Esophagus muscularis mucosa (tissue), 4 donors: ENCODE results near the gene FHDC1. TPM values are rescaled to one million over a fixed set of nuclear protein-coding genes. Genes with fewer than 3 reads are reported as not detected.

Source experiments
- DNase-seq: peaks from one replicate; pipeline ENCODE4 v3.0.0-alpha.2; 2017; ENCODE audit errors: extremely low spot score
- H3K27ac ChIP-seq, 4 donors: fragments of 200-600 bp; sonication (generic); replicated peaks in 1 of 4; 1 replicate in 3 of 4; 2 replicates in 1 of 4; pipeline ENCODE4 v1.5.1; 2016 to 2019; ENCODE audit warnings: mild to moderate bottlenecking in 1 of 4
- H3K27me3 ChIP-seq, 4 donors: fragments of 200-600 bp; sonication (generic); one replicate each; pipeline versions ENCODE4 v1.5.1 to v1.6.0; 2016 to 2019
- H3K36me3 ChIP-seq, 4 donors: fragments of 200-600 bp; sonication (generic); one replicate each; pipeline ENCODE4 v1.5.1; 2016 to 2019
- H3K4me1 ChIP-seq, 4 donors: fragments of 200-600 bp; sonication (generic); one replicate each; pipeline ENCODE4 v1.5.1; 2016 to 2019
- H3K4me3 ChIP-seq, 4 donors: fragments of 200-600 bp; sonication (generic); 1 replicate in 2 of 4; 2 replicates in 2 of 4; pipeline ENCODE4 v1.5.1; 2016 to 2019; ENCODE audit warnings: mild to moderate bottlenecking in 4 of 4, moderate library complexity in 1 of 4
- H3K9me3 ChIP-seq, 4 donors: fragments of 200-600 bp; sonication (generic); 1 replicate in 3 of 4; 2 replicates in 1 of 4; pipeline ENCODE4 v1.5.1; 2016 to 2019
- EP300 ChIP-seq: sonication (generic); formaldehyde crosslinking; IDR thresholded peaks from one replicate; pipeline ENCODE4 v1.6.1; 2017; ENCODE audit warnings: antibody characterized with exemption
- POLR2A ChIP-seq: fragments of 450-650 bp; IDR thresholded peaks from one replicate; pipeline ENCODE4 v1.6.1; 2017; ENCODE audit warnings: antibody characterized with exemption, moderate library complexity, mild to moderate bottlenecking, low read depth
- POLR2AphosphoS5 ChIP-seq, 2 donors: sonication (generic); formaldehyde crosslinking; IDR thresholded peaks; one replicate each; pipeline ENCODE4 v1.6.1; 2017; ENCODE audit warnings: antibody characterized with exemption in 2 of 2
- WGBS: methylation state at CpG from one replicate; pipeline ENCODE4 v1.1.5; 2018; 5-methylcytosine and 5-hydroxymethylcytosine counted together
- intact Hi-C: fragments of 100-400 bp; cut with DNase I; formaldehyde crosslinking; loops from one replicate; pipeline ENCODE4 v1.15.1; 2023
- total RNA-seq, 4 donors: library from RNA; depleted of rRNA; stranded (reverse); fragments of >200 nt; gene quantifications; one replicate each; pipeline versions ENCODE4 v1.1.0 to v1.2.1, GENCODE V29; 2016
- TF ChIP-seq, protein P1 (sequence below), 3 experiments: fragments of 200-600 bp in 2 of 3; fragments of 450-650 bp in 1 of 3; sonication (generic) in 2 of 3; IDR thresholded peaks; one replicate each; pipeline ENCODE4 v1.5.1; 2017 to 2019; ENCODE audit warnings: antibody characterized with exemption in 3 of 3, mild to moderate bottlenecking in 2 of 3, moderate library complexity in 1 of 3

The FHDC1 gene
- total RNA-seq, 4 donors from 2014 or later = 0.83 to 2.1 (median 1.6) TPM

DNA sequence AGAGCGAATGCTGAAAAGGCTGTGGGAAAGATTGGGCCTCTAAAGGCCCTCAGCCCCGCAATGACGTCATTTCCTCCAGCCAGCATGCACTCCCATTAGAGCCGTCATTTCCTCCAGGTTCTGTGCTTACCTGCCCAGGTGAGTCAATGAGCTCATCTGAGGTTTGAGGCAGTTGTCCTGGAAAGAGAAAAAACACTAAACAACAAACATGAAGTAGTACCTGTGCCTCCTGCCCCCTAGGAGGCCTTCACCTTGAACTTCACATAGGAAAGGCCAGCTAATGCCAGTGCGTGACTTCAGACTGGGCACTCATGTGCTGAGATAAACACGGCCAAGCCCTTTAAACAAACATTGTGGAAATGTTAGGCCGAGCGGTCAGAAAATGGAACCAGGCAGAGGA lies 55.9 kb downstream of the FHDC1 start:
- no peaks in the 10 kb centered on the region for H3K9me3 ChIP-seq
- no peak overlapping the region for H3K4me3 ChIP-seq
- peaks cover 0 to 7% (median 0%) of the 10 kb centered on the region in 4 donors for H3K4me1 ChIP-seq
- no peaks in the 10 kb centered on the region for H3K36me3 ChIP-seq
- 92% methylated on average over 8 of the region's 8 CpGs for WGBS
- no peaks in the 10 kb centered on the region for H3K27me3 ChIP-seq
- intact Hi-C loops = no loop called here
- no peak overlapping the region for H3K27ac ChIP-seq
- TF ChIP-seq, protein P1, sequence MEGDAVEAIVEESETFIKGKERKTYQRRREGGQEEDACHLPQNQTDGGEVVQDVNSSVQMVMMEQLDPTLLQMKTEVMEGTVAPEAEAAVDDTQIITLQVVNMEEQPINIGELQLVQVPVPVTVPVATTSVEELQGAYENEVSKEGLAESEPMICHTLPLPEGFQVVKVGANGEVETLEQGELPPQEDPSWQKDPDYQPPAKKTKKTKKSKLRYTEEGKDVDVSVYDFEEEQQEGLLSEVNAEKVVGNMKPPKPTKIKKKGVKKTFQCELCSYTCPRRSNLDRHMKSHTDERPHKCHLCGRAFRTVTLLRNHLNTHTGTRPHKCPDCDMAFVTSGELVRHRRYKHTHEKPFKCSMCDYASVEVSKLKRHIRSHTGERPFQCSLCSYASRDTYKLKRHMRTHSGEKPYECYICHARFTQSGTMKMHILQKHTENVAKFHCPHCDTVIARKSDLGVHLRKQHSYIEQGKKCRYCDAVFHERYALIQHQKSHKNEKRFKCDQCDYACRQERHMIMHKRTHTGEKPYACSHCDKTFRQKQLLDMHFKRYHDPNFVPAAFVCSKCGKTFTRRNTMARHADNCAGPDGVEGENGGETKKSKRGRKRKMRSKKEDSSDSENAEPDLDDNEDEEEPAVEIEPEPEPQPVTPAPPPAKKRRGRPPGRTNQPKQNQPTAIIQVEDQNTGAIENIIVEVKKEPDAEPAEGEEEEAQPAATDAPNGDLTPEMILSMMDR (IDR thresholded peaks at IDR 0.05) = no peak
- TF ChIP-seq POLR2AphosphoS5 (IDR thresholded peaks at IDR 0.05) (no peak), EP300 (no peak), POLR2A (no peak)
- DNase-seq = no peak

DNA sequence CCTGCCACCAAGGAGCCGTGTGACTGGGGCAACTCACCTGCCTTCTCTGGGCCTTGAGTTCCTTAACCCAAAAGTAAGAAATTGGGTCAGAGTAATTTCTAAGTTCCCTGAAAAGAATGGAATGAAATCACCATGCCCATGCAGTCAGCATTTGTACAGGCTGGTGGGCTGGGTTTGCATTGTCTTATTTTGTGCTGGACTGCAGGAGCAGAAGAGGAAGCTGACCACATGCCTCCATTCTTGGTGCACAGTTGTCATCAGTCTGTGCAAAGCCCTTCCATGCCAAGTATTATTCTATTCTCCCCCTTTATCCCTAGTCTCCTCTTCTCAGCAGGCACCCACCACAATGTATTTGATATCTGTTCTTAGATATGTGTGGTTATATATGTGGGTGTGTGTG lies 56.3 kb downstream of the FHDC1 start:
- no peaks in the 10 kb centered on the region for H3K36me3 ChIP-seq
- H3K9me3 ChIP-seq = no peaks in the 10 kb centered on the region
- H3K27ac ChIP-seq = no peak overlapping the region
- H3K4me1 ChIP-seq = peaks cover 0 to 7% (median 0%) of the 10 kb centered on the region in 4 donors
- H3K27me3 ChIP-seq = no peaks in the 10 kb centered on the region
- TF ChIP-seq POLR2AphosphoS5 (IDR thresholded peaks at IDR 0.05) (no peak), EP300 (no peak), POLR2A (no peak)
- TF ChIP-seq, protein P1 (IDR thresholded peaks at IDR 0.05) = no peak
- DNase-seq = no peak
- no peak overlapping the region for H3K4me3 ChIP-seq
- WGBS = 100% methylated on average over 1 of the region's 1 CpG
- intact Hi-C loops = no loop called here

DNA sequence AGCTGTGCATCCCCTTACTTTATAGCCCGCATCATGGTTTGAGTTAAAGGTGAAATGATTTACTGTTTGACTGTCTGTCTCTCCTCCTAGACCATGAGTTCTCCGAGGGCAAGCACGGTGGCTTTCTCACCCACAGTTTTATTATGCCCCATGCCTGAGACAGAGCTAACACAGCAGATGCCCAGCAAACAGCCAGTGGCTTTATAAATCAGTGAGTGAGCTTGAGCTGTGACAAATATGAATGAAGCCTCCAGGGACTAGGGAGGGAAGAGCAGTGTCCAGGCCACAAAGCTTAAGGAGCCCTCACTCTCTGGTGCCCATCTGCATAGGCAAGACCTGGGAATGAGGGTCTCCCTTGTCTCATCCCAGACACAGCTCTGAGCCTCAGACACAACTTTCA lies 57.9 kb downstream of the FHDC1 start:
- H3K27ac ChIP-seq = no peak overlapping the region
- no peaks in the 10 kb centered on the region for H3K9me3 ChIP-seq
- no peaks in the 10 kb centered on the region for H3K36me3 ChIP-seq
- intact Hi-C loops = no loop called here
- H3K27me3 ChIP-seq = no peaks in the 10 kb centered on the region
- 92% methylated on average over 3 of the region's 3 CpGs for WGBS
- H3K4me3 ChIP-seq = no peak overlapping the region
- no peak for DNase-seq
- H3K4me1 ChIP-seq = peaks cover 0 to 7% (median 0%) of the 10 kb centered on the region in 4 donors
- TF ChIP-seq, protein P1 (IDR thresholded peaks at IDR 0.05) = no peak
- no peak for TF ChIP-seq EP300
- no peak for TF ChIP-seq POLR2A
- TF ChIP-seq POLR2AphosphoS5 (IDR thresholded peaks at IDR 0.05) = no peak

DNA sequence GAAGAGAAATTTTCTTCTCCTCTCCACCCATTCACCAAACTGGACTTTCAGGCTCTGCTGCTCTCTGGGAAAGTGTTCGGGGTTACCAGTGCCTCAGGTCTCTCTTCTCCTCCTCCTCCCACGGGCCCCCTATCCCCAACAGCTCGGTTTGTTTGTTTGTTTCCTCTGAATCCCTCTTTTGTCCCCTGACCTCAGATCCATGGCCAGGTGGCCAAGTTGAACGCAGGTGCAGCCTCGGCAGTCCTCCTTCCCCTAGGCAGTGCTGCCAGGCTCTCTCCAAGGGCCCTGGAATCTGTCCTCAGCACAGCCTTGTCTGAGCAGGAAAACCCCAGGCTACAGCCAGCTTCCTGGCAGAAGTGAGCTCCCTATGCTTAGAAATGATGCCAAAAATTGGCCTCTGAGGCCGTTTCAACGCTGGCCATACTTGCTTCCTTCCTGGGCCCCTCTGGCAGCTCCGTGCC lies 60.0 kb downstream of the FHDC1 start:
- no peaks in the 10 kb centered on the region for H3K9me3 ChIP-seq
- H3K4me1 ChIP-seq = peaks cover 0 to 7% (median 0%) of the 10 kb centered on the region in 4 donors
- no peaks in the 10 kb centered on the region for H3K36me3 ChIP-seq
- TF ChIP-seq POLR2A (no peak), POLR2AphosphoS5 (IDR thresholded peaks at IDR 0.05) (no peak), EP300 (no peak)
- TF ChIP-seq, protein P1 (IDR thresholded peaks at IDR 0.05) = no peak
- no peak for DNase-seq
- H3K27ac ChIP-seq = peak overlapping the region in 1 of 4 donors; percentile 15
- H3K4me3 ChIP-seq = no peak overlapping the region
- intact Hi-C loops = no loop called here
- no peaks in the 10 kb centered on the region for H3K27me3 ChIP-seq
- WGBS = 54% methylated on average over 8 of the region's 8 CpGs

DNA sequence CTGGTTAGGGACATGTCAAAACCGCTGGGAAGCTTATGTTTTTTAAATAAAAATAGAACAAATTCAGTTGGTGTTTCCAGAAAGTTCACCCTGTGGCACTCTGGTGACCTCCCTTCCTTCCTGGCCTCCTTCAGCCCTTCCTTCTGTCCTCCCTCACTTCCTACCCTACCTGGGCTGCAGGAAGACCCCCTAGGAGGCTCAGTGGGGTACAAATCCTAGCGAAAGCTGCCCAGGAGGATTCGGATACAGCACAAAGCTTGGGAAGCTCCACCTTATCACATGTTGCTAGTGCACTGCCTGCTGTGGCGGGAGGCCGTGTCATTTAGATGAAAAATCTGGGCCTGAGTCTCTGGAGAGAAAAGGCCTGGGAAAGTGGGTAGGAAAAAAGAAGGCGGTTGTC lies 60.5 kb downstream of the FHDC1 start:
- DNase-seq = no peak
- WGBS = 72% methylated on average over 6 of the region's 6 CpGs

More for the DNA sequence above, 60.5 kb downstream of the FHDC1 start:
- TF ChIP-seq EP300 (no peak), POLR2A (no peak), POLR2AphosphoS5 (IDR thresholded peaks at IDR 0.05) (no peak)
- TF ChIP-seq, protein P1 (IDR thresholded peaks at IDR 0.05) = no peak
- Histone ChIP-seq H3K27ac (peak overlapping the region in 1 of 4 donors; percentile 15), H3K4me3 (no peak overlapping the region), H3K36me3 (no peaks in the 10 kb centered on the region), H3K4me1 (peaks cover 0 to 7% (median 0%) of the 10 kb centered on the region in 4 donors), H3K9me3 (no peaks in the 10 kb centered on the region), H3K27me3 (no peaks in the 10 kb centered on the region)
- intact Hi-C loops = no loop called here
